Measurements from ENCODE around the gene PTPN7. TPM values are rescaled to one million over a fixed set of nuclear protein-coding genes. Genes with fewer than 3 reads are reported as not detected.
A peak's percentile ranks its signal among the peaks of the same experiment; 100 is the strongest.

PTPN7 gene
- polyA plus RNA-seq, 2 of the 4 experiments (the other 2 are of a cell fraction), result 0.08 TPM; not detected in 1

GRCh38 chr1:202164271-202165037 lies 4.1 kb upstream of the PTPN7 start:
- peak in 1 of 2 experiments; percentile 13; a peak in 3 of 6 replicates for ATAC-seq

DNA sequence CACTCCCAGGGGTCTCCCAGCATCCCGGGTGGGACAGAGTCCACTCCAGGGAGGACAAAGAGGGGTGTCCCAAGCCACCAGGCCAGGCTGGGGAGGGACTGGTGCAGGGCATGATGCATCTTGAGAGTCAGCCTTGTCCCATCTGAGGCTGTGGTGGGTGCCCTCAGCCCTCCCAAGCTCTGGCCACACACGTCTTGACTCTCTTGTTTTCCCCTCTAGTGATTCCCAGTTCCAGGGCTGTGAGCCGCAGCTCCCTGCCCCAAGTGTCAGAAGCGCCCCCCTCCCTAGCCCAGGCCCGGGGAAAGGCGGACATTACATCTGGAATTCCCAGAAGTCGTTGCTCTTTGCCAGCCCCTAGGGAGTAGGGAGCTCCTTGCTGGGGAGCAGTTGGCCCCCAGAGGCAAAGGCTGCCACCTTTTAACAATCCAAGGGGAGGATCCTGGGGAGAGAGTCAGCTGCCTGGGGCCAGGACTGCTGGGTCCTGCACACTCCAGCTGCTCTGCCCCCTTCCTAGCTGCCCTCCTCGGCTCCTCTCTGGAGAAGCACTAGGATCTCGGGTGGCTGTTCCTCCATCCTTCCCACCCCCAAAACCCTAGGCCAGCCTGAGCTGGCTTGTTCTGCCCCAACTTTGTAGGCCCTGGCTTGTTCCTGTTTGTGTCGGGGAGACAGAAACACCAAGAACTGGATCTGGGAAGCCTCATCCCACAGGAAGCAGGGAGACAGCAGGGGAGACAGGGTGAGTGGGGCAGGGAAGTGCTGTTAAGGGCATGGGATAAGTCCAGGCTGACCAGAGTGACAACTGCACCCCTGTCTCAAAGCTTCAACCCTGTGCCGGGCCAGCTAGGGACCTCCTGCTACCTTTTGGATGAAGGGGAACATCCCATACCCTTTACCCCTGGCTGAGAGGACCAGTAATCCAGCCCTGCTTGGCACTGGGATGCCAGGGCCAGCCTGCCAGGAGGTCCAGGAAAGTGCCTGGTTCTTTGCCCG lies 3.2 kb upstream of the PTPN7 start:
- DNase-seq (ENCODE audit: low read depth in 1 of 2, low spot score in 1 of 2) (no peak), ATAC-seq (peak in 1 of 2 experiments; percentile 11; a peak in 2 of 6 replicates), FAIRE-seq (no peak)
- ChIA-PET CTCF (interaction anchor here (0.9 to 2.1 kb wide), 9 partner anchors 8 to 29 kb away, joined by 3 to 7 read pairs (median 4); no protein-coding TSS in a partner anchor), POLR2A (no interaction called here)
- Histone ChIP-seq H3K27ac (no peak overlapping the region), H3K4me2 (no peak overlapping the region), H3K9me3 (no peaks in the 10 kb centered on the region), H3K4me3 (no peak overlapping the region), H3K4me1 (peaks cover 8% of the 10 kb centered on the region; the same call in 2 of the 3 replicates)
- 69% methylated on average over 12 of the region's 12 CpGs for WGBS (ENCODE audit: missing lambda C conversion rate)
- TF ChIP-seq NFE2L2 (conservative IDR thresholded peaks at IDR 0.05; ENCODE audit: low read length), result no peak
- no peak for TF ChIP-seq SREBF2 (IDR thresholded peaks at IDR 0.05)
- no peak for TF ChIP-seq NPAS2 (CRISPR knock-in tag; IDR thresholded peaks at IDR 0.05; ENCODE audit: borderline replicate concordance)
- no peak for TF ChIP-seq HEYL (CRISPR knock-in tag; IDR thresholded peaks at IDR 0.05)
- TF ChIP-seq CBX2 (IDR thresholded peaks at IDR 0.05; ENCODE audit: borderline replicate concordance, low read depth), result no peak
- no peak for TF ChIP-seq FOXS1 (CRISPR knock-in tag; IDR thresholded peaks at IDR 0.05)
- TF ChIP-seq, protein P1, sequence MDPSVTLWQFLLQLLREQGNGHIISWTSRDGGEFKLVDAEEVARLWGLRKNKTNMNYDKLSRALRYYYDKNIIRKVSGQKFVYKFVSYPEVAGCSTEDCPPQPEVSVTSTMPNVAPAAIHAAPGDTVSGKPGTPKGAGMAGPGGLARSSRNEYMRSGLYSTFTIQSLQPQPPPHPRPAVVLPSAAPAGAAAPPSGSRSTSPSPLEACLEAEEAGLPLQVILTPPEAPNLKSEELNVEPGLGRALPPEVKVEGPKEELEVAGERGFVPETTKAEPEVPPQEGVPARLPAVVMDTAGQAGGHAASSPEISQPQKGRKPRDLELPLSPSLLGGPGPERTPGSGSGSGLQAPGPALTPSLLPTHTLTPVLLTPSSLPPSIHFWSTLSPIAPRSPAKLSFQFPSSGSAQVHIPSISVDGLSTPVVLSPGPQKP (IDR thresholded peaks at IDR 0.05; ENCODE audit: low read depth, low read length), result no peak

More at GRCh38 chr1:202164271-202165037, 4.1 kb upstream of the PTPN7 start:
- TF ChIP-seq USF2 (IDR thresholded peaks at IDR 0.05) (no peak), JUN (IDR thresholded peaks at IDR 0.05) (no peak), HOXB5 (CRISPR knock-in tag; IDR thresholded peaks at IDR 0.05) (no peak), HOXA7 (CRISPR knock-in tag; IDR thresholded peaks at IDR 0.05) (no peak), BCL3 (IDR thresholded peaks at IDR 0.05) (no peak), POLR2A (IDR thresholded peaks at IDR 0.05; ENCODE audit: low read length) (no peak)
- Histone ChIP-seq H3K4me3 (no peak overlapping the region), H3K27ac (no peak overlapping the region), H3K4me1 (peaks cover 8% of the 10 kb centered on the region; the same call in 2 of the 3 replicates), H3K9me3 (no peaks in the 10 kb centered on the region), H3K4me2 (no peak overlapping the region)
- DNase-seq (ENCODE audit: low read depth in 1 of 2, low spot score in 1 of 2) (no peak), FAIRE-seq (no peak)
- 61% methylated on average over 11 of the region's 11 CpGs for WGBS (ENCODE audit: missing lambda C conversion rate)
- ChIA-PET CTCF (interaction anchor here (0.9 to 3.0 kb wide), 4 partner anchors 10 to 29 kb away, joined by 3 to 9 read pairs (median 4); no protein-coding TSS in a partner anchor), POLR2A (no interaction called here)

GRCh38 chr1:202162418-202163280 lies 2.2 kb upstream of the PTPN7 start:
- Histone ChIP-seq H3K4me2 (no peak overlapping the region; the same call in 2 of the 3 replicates), H3K4me3 (no peak overlapping the region), H3K4me1 (peaks cover 9% of the 10 kb centered on the region; the same call in 2 of the 3 replicates), H3K27ac (no peak overlapping the region), H3K9me3 (no peaks in the 10 kb centered on the region)
- POLR2A ChIA-PET, result no interaction called here
- FAIRE-seq (no peak), ATAC-seq (peak in 1 of 2 experiments; percentile 7; a peak in 1 of 6 replicates), DNase-seq (ENCODE audit: low read depth in 1 of 2, low spot score in 1 of 2) (no peak)
- 45% methylated on average over 11 of the region's 15 CpGs for WGBS (ENCODE audit: missing lambda C conversion rate)
- CTCF ChIA-PET, result interaction anchor here (0.7 to 2.1 kb wide), 8 partner anchors 8 to 28 kb away, joined by 3 to 7 read pairs (median 4); no protein-coding TSS in a partner anchor
- no peak for TF ChIP-seq TFCP2L1 (CRISPR knock-in tag; IDR thresholded peaks at IDR 0.05)
- TF ChIP-seq ZNF302 (CRISPR knock-in tag; IDR thresholded peaks at IDR 0.05), result no peak
- TF ChIP-seq TP53 (CRISPR knock-in tag; IDR thresholded peaks at IDR 0.05), result no peak
- no peak for TF ChIP-seq EP300 (IDR thresholded peaks at IDR 0.05)
- TF ChIP-seq HEYL (CRISPR knock-in tag; IDR thresholded peaks at IDR 0.05), result no peak
- TF ChIP-seq KDM1A (IDR thresholded peaks at IDR 0.05; ENCODE audit: low read depth), result no peak
- no peak for TF ChIP-seq RFX5 (IDR thresholded peaks at IDR 0.05)
- TF ChIP-seq HOXB5 (CRISPR knock-in tag; IDR thresholded peaks at IDR 0.05), result no peak
- TF ChIP-seq, protein P2, sequence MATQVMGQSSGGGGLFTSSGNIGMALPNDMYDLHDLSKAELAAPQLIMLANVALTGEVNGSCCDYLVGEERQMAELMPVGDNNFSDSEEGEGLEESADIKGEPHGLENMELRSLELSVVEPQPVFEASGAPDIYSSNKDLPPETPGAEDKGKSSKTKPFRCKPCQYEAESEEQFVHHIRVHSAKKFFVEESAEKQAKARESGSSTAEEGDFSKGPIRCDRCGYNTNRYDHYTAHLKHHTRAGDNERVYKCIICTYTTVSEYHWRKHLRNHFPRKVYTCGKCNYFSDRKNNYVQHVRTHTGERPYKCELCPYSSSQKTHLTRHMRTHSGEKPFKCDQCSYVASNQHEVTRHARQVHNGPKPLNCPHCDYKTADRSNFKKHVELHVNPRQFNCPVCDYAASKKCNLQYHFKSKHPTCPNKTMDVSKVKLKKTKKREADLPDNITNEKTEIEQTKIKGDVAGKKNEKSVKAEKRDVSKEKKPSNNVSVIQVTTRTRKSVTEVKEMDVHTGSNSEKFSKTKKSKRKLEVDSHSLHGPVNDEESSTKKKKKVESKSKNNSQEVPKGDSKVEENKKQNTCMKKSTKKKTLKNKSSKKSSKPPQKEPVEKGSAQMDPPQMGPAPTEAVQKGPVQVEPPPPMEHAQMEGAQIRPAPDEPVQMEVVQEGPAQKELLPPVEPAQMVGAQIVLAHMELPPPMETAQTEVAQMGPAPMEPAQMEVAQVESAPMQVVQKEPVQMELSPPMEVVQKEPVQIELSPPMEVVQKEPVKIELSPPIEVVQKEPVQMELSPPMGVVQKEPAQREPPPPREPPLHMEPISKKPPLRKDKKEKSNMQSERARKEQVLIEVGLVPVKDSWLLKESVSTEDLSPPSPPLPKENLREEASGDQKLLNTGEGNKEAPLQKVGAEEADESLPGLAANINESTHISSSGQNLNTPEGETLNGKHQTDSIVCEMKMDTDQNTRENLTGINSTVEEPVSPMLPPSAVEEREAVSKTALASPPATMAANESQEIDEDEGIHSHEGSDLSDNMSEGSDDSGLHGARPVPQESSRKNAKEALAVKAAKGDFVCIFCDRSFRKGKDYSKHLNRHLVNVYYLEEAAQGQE (IDR thresholded peaks at IDR 0.05), result no peak
